ENCODE results near the gene CDNF.
A peak's percentile ranks its signal among the peaks of the same experiment; 100 is the strongest.

The CDNF gene

GRCh38 chr10:14839305-14839695 is 1.5 kb upstream of the CDNF start:
- no peak for DNase-seq (ENCODE audit: low read depth)
- TF ChIP-seq, protein P1, sequence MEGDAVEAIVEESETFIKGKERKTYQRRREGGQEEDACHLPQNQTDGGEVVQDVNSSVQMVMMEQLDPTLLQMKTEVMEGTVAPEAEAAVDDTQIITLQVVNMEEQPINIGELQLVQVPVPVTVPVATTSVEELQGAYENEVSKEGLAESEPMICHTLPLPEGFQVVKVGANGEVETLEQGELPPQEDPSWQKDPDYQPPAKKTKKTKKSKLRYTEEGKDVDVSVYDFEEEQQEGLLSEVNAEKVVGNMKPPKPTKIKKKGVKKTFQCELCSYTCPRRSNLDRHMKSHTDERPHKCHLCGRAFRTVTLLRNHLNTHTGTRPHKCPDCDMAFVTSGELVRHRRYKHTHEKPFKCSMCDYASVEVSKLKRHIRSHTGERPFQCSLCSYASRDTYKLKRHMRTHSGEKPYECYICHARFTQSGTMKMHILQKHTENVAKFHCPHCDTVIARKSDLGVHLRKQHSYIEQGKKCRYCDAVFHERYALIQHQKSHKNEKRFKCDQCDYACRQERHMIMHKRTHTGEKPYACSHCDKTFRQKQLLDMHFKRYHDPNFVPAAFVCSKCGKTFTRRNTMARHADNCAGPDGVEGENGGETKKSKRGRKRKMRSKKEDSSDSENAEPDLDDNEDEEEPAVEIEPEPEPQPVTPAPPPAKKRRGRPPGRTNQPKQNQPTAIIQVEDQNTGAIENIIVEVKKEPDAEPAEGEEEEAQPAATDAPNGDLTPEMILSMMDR (IDR thresholded peaks at IDR 0.05; ENCODE audit: low read depth, low read length, missing control alignments), result no peak
- H3K4me3 ChIP-seq (ENCODE audit: low read depth, low read length), result peak overlapping the region; percentile 84

DNA sequence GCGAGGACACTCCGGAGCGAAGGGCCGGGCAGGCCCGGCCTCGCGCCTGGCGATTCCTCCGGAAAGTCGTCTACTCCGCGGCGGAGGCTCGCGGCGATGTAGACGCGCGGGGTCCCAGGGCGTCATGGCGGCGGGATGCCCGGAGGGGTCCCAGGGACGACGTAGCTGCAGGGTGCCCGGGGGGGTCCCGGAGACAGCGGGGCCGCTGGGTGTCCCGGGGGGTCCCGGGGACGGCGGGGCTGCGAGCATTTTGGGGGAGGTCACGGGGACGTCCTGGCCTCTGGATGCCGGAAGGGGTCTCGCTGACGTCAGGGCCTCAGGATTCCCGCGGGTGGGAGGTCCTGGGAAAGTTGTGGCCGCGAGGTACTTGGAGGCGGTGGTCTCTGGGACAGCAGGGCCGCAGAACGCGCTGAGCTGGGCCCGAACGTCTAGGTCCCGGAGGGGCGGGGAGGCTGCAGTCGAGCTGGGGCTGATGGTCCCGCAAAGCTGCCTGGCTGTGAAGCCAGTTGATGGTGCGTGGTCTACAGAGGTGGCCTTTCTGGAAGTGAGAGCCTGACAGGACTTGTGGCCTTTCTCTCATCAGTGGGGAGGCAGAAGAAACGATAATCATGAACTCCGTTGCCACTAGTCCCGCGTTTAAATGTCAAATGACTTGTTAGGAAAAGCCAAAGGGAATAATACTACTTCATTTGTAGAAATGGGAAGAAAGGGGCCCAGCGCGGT is 906 bp upstream of the CDNF start:
- H3K4me3 ChIP-seq (ENCODE audit: low read depth, low read length), result peak overlapping the region; percentile 84
- TF ChIP-seq, protein P1 (IDR thresholded peaks at IDR 0.05; ENCODE audit: low read depth, low read length, missing control alignments), result no peak
- DNase-seq (ENCODE audit: low read depth), result no peak

- DNase-seq (ENCODE audit: low read depth), result no peak
- TF ChIP-seq, protein P1 (IDR thresholded peaks at IDR 0.05; ENCODE audit: low read depth, low read length, missing control alignments), result no peak
- H3K4me3 ChIP-seq (ENCODE audit: low read depth, low read length), result peak overlapping the region; percentile 53
These were observed 657 bp downstream of the CDNF start for GRCh38 chr10:14837003-14837756.

GRCh38 chr10:14836208-14836607 is 1.6 kb downstream of the CDNF start:
- TF ChIP-seq, protein P1 (IDR thresholded peaks at IDR 0.05; ENCODE audit: low read depth, low read length, missing control alignments), result no peak
- no peak for DNase-seq (ENCODE audit: low read depth)

GRCh38 chr10:14833106-14833505 is 4.7 kb downstream of the CDNF start:
- no peak overlapping the region for H3K4me3 ChIP-seq (ENCODE audit: low read depth, low read length)
- TF ChIP-seq, protein P1 (IDR thresholded peaks at IDR 0.05; ENCODE audit: low read depth, low read length, missing control alignments), result no peak
- no peak for DNase-seq (ENCODE audit: low read depth)

More at GRCh38 chr10:14836208-14836607, 1.6 kb downstream of the CDNF start:
- no peak overlapping the region for H3K4me3 ChIP-seq (ENCODE audit: low read depth, low read length)

DNA sequence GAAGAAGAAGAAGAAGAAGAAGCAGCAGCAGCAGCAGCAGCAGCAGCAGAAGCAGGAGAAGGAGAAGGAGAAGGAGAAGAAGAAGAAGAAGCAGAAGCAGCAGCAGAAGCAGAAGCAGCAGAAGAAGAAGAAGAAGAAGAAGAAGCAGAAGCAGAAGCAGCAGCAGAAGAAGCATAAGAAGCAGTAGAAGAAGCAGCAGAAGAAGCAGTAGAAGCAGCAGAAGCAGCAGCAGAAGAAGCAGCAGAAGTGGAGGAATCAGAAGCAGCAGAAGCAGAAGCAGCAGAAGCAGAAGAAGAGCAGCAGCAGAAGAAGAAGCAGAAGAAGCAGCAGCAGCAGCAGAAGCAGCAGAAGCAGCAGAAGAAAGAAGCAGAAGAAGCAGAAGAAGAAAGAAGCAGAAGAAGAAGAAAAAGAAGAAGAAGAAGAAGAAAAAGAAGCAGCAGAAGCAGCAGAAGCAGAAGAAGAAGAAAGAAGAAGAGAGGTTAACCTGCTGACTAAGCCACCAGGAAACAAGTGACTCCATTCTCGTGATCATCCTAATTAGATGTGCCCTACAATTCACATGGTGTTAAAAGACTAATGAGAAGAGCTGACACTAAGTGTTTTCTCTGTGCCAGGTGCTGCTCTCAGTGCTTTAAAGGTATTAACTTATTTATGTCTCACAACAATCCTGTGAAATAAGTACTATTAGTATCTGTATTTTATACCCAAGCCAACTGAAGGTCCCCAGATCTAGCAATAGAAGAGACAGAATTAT is 11.6 kb downstream of the CDNF start:
- no peak for DNase-seq (ENCODE audit: low read depth)
- TF ChIP-seq, protein P1 (IDR thresholded peaks at IDR 0.05; ENCODE audit: low read depth, low read length, missing control alignments), result no peak
- no peak overlapping the region for H3K4me3 ChIP-seq (ENCODE audit: low read depth, low read length)

Measured in GM12864 (cell line).